ENCODE results near the gene FAF1. TPM values are rescaled to one million over a fixed set of nuclear protein-coding genes. Genes with fewer than 3 reads are reported as not detected.

Gene FAF1
- total and polyA plus RNA-seq, 9 of the 15 experiments (the other 6 are each of a cell fraction or from before 2014, with no cell fraction given), result 48.7 to 225 (median 118) TPM

DNA sequence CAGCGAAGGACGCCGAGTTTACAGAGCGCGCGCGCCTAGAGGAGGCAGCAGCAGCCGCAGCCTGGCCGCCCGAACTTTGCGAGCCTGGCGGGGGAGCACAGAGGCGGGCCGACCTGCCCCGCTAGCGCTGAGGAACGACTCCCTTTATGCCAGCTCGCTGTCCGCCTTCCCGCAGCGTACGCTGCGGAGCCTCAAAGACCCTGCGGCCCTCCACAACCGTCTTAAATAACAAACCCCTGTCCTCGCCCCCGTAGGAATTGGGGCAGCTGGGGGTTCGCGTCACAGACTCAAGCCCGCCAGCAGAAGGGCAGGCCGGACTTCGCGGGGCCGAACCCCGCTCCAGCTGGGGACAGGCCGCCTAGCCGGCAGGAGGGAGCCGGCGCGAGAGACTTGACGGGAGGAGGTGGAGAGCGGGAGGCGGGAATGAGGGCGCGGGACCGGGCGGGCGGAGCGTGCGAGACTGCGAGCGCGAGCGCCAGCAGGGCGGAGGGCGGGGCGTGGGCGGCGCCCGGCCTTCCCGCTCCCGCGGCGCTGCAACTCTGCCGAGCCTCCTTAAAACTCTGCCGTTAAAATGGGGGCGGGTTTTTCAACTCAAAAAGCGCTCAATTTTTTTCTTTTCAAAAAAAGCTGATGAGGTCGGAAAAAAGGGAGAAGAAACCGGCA is 8.2 kb upstream of the FAF1 start (continued):
- TF ChIP-seq RBM14 (IDR thresholded peaks at IDR 0.05; ENCODE audit: borderline replicate concordance, insufficient read depth, low read depth, low read length) (no peak), ZNF175 (CRISPR knock-in tag; IDR thresholded peaks at IDR 0.05; ENCODE audit: low read depth) (no peak), ZFP1 (CRISPR knock-in tag; IDR thresholded peaks at IDR 0.05) (no peak), ATF7 (IDR thresholded peaks at IDR 0.05) (peak; percentile 90), BMI1 (IDR thresholded peaks at IDR 0.05; ENCODE audit: low read length) (no peak), TCF7L2 (IDR thresholded peaks at IDR 0.05; ENCODE audit: low read depth, low read length) (no peak), LCOR (CRISPR knock-in tag; IDR thresholded peaks at IDR 0.05) (peak; percentile 90), HSF4 (CRISPR knock-in tag; IDR thresholded peaks at IDR 0.05; ENCODE audit: borderline replicate concordance) (no peak), SIX5 (IDR thresholded peaks at IDR 0.05; ENCODE audit: borderline replicate concordance in 1 of 2, insufficient read depth in 1 of 2, low read depth in 1 of 2, low read length in 2 of 2) (no peak), EZH2 (IDR thresholded peaks at IDR 0.05; ENCODE audit: borderline replicate concordance, low read depth, low read length) (no peak), ERF (CRISPR knock-in tag; IDR thresholded peaks at IDR 0.05) (0 out of 2 replicates have a peak, but pooled peaks have one; percentile 59), RNF2 (IDR thresholded peaks at IDR 0.05) (peak; percentile 61; the same call in 1 of the 2 replicates), TGIF2 (CRISPR knock-in tag; IDR thresholded peaks at IDR 0.05) (no peak), ZNF143 (CRISPR knock-in tag; IDR thresholded peaks at IDR 0.05) (0 out of 2 replicates have a peak, but pooled peaks have one; percentile 47), CSDE1 (IDR thresholded peaks at IDR 0.05) (peak in 1 of 2 experiments; percentile 9; a peak in 1 of 4 replicates), HNRNPH1 (optimal IDR thresholded peaks at IDR 0.05; ENCODE audit: low read depth, low read length) (no peak)
- TF ChIP-seq, protein P1, sequence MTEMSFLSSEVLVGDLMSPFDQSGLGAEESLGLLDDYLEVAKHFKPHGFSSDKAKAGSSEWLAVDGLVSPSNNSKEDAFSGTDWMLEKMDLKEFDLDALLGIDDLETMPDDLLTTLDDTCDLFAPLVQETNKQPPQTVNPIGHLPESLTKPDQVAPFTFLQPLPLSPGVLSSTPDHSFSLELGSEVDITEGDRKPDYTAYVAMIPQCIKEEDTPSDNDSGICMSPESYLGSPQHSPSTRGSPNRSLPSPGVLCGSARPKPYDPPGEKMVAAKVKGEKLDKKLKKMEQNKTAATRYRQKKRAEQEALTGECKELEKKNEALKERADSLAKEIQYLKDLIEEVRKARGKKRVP (CRISPR knock-in tag; IDR thresholded peaks at IDR 0.05), result no peak

All from K562 (cell line).